HepG2 (cell line): ENCODE measurements around the gene ZPR1. TPM values are rescaled to one million over a fixed set of nuclear protein-coding genes. Genes with fewer than 3 reads are reported as not detected.

Experiments used
- AKAP8 ChIP-seq: sonication (generic); formaldehyde crosslinking; IDR thresholded peaks from 2 replicates; pipeline ENCODE4 v1.5.1; 2020; ENCODE audit warnings: mild to moderate bottlenecking, missing genetic modification reagents
- ETV6 ChIP-seq: sonication (generic); formaldehyde crosslinking; conservative IDR thresholded peaks from 2 replicates; pipeline ENCODE4 v1.4.0; 2020; ENCODE audit warnings: missing genetic modification reagents
- KDM1A ChIP-seq: IDR thresholded peaks from 2 replicates; pipeline ENCODE4 v1.6.1; 2016; ENCODE audit warnings: missing compliant biosample characterization
- KMT2B ChIP-seq: IDR thresholded peaks from 2 replicates; pipeline ENCODE4 v1.6.1; 2016; ENCODE audit warnings: missing genetic modification reagents, missing compliant biosample characterization
- MATR3 ChIP-seq: sonication (generic); formaldehyde crosslinking; IDR thresholded peaks from 2 replicates; pipeline ENCODE4 v1.4.0; 2020; ENCODE audit warnings: missing genetic modification reagents
- MZF1 ChIP-seq: sonication (generic); formaldehyde crosslinking; IDR thresholded peaks from 2 replicates; pipeline ENCODE4 v1.8.1; 2023; ENCODE audit warnings: mild to moderate bottlenecking, missing genetic modification reagents, borderline replicate concordance
- NFE2 ChIP-seq: sonication (generic); formaldehyde crosslinking; IDR thresholded peaks from 2 replicates; pipeline ENCODE4 v1.4.0; 2020; ENCODE audit warnings: missing genetic modification reagents
- PHF21A ChIP-seq: sonication (generic); formaldehyde crosslinking; IDR thresholded peaks from 2 replicates; pipeline ENCODE4 v1.5.0; 2020; ENCODE audit warnings: mild to moderate bottlenecking, missing genetic modification reagents
- PRPF4 ChIP-seq: fragments of 200-400 bp; formaldehyde crosslinking; IDR thresholded peaks from 2 replicates; pipeline ENCODE4 v1.6.1; 2016; ENCODE audit warnings: low read length, low read depth; ENCODE audit not compliant: poor library complexity, severe bottlenecking
- RBM39 ChIP-seq: fragments of 200-400 bp; formaldehyde crosslinking; IDR thresholded peaks from one replicate; pipeline ENCODE4 v1.6.1; 2018; ENCODE audit warnings: antibody characterized with exemption, mild to moderate bottlenecking, low read depth, low read length; ENCODE audit not compliant: poor library complexity, severe bottlenecking
- TRIM24 ChIP-seq: sonication (generic); formaldehyde crosslinking; IDR thresholded peaks from 2 replicates; pipeline ENCODE4 v1.8.0; 2022; ENCODE audit warnings: mild to moderate bottlenecking, missing genetic modification reagents
- ZNF264 ChIP-seq: sonication (generic); formaldehyde crosslinking; IDR thresholded peaks from 2 replicates; pipeline ENCODE4 v1.4.0; 2020; ENCODE audit warnings: missing genetic modification reagents
- ZNF331 ChIP-seq: sonication (generic); formaldehyde crosslinking; IDR thresholded peaks from 2 replicates; pipeline ENCODE4 v1.4.0; 2020; ENCODE audit warnings: missing genetic modification reagents
- ZNF354B ChIP-seq: sonication (generic); formaldehyde crosslinking; IDR thresholded peaks from 2 replicates; pipeline ENCODE4 v1.8.0; 2022; ENCODE audit warnings: mild to moderate bottlenecking, missing genetic modification reagents
- ZNF496 ChIP-seq: sonication (generic); formaldehyde crosslinking; IDR thresholded peaks from 2 replicates; pipeline ENCODE4 v1.8.1; 2023; ENCODE audit warnings: mild to moderate bottlenecking, moderate library complexity, missing genetic modification reagents; ENCODE audit not compliant: insufficient replicate concordance
- ZNF510 ChIP-seq: sonication (generic); formaldehyde crosslinking; IDR thresholded peaks from 2 replicates; pipeline ENCODE4 v1.4.0; 2020; ENCODE audit warnings: low read depth, mild to moderate bottlenecking, missing genetic modification reagents
- ZNF629 ChIP-seq: sonication (generic); formaldehyde crosslinking; conservative IDR thresholded peaks from 2 replicates; pipeline ENCODE4 v1.5.0; 2020; ENCODE audit warnings: missing genetic modification reagents
- ZNF788 ChIP-seq: sonication (generic); formaldehyde crosslinking; IDR thresholded peaks from 2 replicates; pipeline ENCODE4 v1.5.0; 2020; ENCODE audit warnings: mild to moderate bottlenecking, missing genetic modification reagents, borderline replicate concordance
- ZNF792 ChIP-seq: IDR thresholded peaks from 2 replicates; pipeline ENCODE4 v1.6.1; 2016
- ZSCAN20 ChIP-seq: sonication (generic); formaldehyde crosslinking; IDR thresholded peaks from 2 replicates; pipeline ENCODE4 v1.4.0; 2020; ENCODE audit warnings: missing genetic modification reagents, mild to moderate bottlenecking, borderline replicate concordance
- polyA plus RNA-seq, 8 experiments: library from polyadenylated mRNA; depleted of rRNA in 3 of 8; stranded (reverse) in 7 of 8; unstranded in 1 of 8; fragments of >200 nt; fragmentation: Illumina TruSeq in 4 of 8; extraction: Trizol in 4 of 8; gene quantifications; 2 replicates each; pipeline versions ENCODE4 v1.2.1 to v1.2.3, GENCODE V29; 2011 to 2016; ENCODE audit warnings: low read depth in 4 of 8, missing spikeins in 1 of 8, mixed read lengths in 1 of 8; ENCODE audit not compliant: insufficient read depth in 1 of 8
- total RNA-seq, 5 experiments: library from RNA; depleted of rRNA; stranded (reverse); fragments of >200 nt; fragmentation: Illumina TruSeq; extraction: Trizol; gene quantifications; 2 replicates each; pipeline ENCODE4 v1.2.3, GENCODE V29; 2016; ENCODE audit warnings: low read depth in 1 of 5
- TF ChIP-seq, protein P1 (sequence below): sonication (generic); formaldehyde crosslinking; IDR thresholded peaks from 2 replicates; pipeline ENCODE4 v1.4.0; 2020; ENCODE audit warnings: missing genetic modification reagents
- TF ChIP-seq, protein P2 (sequence below): IDR thresholded peaks from 2 replicates; pipeline ENCODE4 v1.6.1; 2018; ENCODE audit warnings: missing genetic modification reagents
- TF ChIP-seq, protein P3 (sequence below): IDR thresholded peaks from 2 replicates; pipeline ENCODE4 v1.6.1; 2016

Gene ZPR1
- total and polyA plus RNA-seq, 2 of the 13 experiments (the other 11 are each of a cell fraction or from before 2014, with no cell fraction given) = 40.0 to 79.3 TPM

DNA sequence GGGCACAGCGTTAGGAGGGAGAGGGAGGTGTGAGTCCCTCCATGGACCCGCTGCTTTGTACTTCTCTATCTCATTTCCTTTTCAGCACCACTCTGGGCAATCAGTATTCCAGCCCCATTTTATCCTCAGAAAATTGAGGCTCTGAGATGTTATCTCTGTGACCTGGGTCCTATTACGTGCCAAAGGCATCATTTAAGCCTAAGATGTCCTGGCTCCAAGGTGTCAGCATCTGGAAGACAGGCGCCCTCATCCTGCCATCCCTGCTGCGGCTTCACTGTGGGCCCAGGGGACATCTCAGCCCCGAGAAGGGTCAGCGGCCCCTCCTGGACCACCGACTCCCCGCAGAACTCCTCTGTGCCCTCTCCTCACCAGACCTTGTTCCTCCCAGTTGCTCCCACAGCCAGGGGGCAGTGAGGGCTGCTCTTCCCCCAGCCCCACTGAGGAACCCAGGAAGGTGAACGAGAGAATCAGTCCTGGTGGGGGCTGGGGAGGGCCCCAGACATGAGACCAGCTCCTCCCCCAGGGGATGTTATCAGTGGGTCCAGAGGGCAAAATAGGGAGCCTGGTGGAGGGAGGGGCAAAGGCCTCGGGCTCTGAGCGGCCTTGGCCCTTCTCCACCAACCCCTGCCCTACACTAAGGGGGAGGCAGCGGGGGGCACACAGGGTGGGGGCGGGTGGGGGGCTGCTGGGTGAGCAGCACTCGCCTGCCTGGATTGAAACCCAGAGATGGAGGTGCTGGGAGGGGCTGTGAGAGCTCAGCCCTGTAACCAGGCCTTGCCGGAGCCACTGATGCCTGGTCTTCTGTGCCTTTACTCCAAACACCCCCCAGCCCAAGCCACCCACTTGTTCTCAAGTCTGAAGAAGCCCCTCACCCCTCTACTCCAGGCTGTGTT, 41.1 kb upstream of the ZPR1 start (continued):
- TF ChIP-seq ZNF629 (CRISPR knock-in tag) (peak; percentile 48; the same call in 1 of the 2 replicates), MATR3 (CRISPR knock-in tag) (no peak), ZNF264 (CRISPR knock-in tag) (peak; percentile 76), ZNF496 (CRISPR knock-in tag) (no peak), ZNF788 (CRISPR knock-in tag) (peak; percentile 78; the same call in 1 of the 2 replicates), RBM39 (peak; percentile 12), KDM1A (CRISPR knock-in tag) (0 out of 2 replicates have a peak, but pooled peaks have one; percentile 57), ZNF331 (0 out of 2 replicates have a peak, but pooled peaks have one; percentile 62), KMT2B (CRISPR knock-in tag) (no peak), ZNF510 (CRISPR knock-in tag) (no peak), AKAP8 (CRISPR knock-in tag) (peak; percentile 21; the same call in 1 of the 2 replicates), NFE2 (CRISPR knock-in tag) (no peak), MZF1 (CRISPR knock-in tag) (no peak), TRIM24 (CRISPR knock-in tag) (0 out of 2 replicates have a peak, but pooled peaks have one; percentile 52), ZNF354B (CRISPR knock-in tag) (no peak), ETV6 (CRISPR knock-in tag) (0 out of 2 replicates have a peak, but pooled peaks have one; percentile 66), PRPF4 (peak; percentile 79), ZSCAN20 (CRISPR knock-in tag) (no peak), PHF21A (no peak; the same call in 1 of the 2 replicates), ZNF792 (CRISPR knock-in tag) (peak; percentile 55; the same call in 1 of the 2 replicates)
- TF ChIP-seq, protein P1, sequence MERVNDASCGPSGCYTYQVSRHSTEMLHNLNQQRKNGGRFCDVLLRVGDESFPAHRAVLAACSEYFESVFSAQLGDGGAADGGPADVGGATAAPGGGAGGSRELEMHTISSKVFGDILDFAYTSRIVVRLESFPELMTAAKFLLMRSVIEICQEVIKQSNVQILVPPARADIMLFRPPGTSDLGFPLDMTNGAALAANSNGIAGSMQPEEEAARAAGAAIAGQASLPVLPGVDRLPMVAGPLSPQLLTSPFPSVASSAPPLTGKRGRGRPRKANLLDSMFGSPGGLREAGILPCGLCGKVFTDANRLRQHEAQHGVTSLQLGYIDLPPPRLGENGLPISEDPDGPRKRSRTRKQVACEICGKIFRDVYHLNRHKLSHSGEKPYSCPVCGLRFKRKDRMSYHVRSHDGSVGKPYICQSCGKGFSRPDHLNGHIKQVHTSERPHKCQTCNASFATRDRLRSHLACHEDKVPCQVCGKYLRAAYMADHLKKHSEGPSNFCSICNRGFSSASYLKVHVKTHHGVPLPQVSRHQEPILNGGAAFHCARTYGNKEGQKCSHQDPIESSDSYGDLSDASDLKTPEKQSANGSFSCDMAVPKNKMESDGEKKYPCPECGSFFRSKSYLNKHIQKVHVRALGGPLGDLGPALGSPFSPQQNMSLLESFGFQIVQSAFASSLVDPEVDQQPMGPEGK (CRISPR knock-in tag) = peak; percentile 100
- TF ChIP-seq, protein P2, sequence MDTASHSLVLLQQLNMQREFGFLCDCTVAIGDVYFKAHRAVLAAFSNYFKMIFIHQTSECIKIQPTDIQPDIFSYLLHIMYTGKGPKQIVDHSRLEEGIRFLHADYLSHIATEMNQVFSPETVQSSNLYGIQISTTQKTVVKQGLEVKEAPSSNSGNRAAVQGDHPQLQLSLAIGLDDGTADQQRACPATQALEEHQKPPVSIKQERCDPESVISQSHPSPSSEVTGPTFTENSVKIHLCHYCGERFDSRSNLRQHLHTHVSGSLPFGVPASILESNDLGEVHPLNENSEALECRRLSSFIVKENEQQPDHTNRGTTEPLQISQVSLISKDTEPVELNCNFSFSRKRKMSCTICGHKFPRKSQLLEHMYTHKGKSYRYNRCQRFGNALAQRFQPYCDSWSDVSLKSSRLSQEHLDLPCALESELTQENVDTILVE (CRISPR knock-in tag) = no peak
- TF ChIP-seq, protein P3, sequence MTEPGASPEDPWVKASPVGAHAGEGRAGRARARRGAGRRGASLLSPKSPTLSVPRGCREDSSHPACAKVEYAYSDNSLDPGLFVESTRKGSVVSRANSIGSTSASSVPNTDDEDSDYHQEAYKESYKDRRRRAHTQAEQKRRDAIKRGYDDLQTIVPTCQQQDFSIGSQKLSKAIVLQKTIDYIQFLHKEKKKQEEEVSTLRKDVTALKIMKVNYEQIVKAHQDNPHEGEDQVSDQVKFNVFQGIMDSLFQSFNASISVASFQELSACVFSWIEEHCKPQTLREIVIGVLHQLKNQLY = peak; percentile 82
